ENCODE data around the gene OOSP4A.
A peak's percentile ranks its signal among the peaks of the same experiment; 100 is the strongest.

OOSP4A gene

DNA sequence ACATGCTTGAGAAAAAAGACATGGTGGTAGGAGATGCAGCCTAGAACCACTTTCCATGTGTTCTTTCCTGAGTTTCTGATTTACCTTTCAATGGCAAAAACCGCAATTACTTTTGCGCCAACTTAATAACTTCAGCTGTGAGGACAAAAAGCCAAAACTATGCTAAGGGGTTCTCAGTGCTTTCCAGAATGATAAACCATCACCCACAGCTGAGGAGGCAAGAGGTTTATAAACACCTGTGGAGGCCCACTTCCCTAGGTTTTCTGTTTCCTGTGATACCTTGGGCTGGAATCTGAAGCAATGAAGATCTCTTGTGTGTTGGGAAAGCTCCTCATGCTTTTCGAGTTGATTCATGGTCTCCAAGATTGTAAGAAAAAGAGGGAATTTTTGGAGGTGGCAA is at the start of gene OOSP4A:
Gene OOSP4A, plus strand, starts transcription at position 301 of the 400 bp plus-strand sequence. Its CDS starts 0 bp downstream, at position 301.
- no peak for DNase-seq (ENCODE audit: low read depth)

DNA sequence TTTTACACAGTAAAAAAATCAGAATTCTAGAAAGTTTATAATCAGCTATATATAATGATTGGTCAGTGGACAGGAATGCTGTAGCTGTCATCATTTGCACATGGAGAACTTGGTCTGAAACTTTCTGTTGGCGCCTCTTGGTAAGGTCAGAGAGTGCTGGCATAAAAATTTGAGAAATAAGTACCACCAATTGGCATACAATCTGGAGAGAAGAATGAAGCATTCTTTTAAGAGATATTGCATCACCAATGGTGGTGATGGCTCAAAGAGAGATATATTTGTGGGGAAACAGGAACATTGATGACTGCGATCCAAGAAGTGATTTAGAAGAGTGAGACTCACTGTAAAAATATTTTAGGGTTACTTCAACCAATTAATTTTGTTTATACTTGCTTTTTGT is 45.4 kb upstream of the OOSP4A start:
- DNase-seq (ENCODE audit: low read depth), result peak; percentile 17

DNA sequence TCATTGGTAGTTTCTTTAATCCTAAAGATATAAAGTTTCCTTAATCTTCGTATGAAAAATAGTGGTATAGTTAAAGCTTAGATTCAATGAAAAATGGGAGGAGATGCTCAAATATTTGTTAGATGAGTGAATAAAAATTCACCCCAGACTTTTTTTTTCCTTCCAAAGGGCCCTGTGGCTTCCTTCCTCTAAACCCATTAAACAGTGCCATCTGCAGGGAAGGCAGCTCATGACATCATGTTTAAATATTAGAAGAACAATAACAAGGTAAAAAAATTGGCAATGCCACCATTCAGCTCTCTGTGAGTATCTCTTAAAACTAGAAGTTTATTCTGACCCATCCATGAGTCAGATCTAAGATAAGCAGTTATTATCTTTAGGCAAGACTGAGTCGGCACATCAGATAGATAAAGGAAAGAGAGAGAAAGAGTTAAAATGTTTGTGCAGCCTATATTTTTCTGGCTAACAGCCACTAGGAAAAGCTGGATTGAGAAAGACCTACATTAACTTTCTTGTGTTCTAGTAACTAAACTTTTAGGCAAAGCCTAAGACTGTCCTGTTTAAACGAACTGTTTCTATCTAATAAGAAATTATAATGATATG is 44.7 kb upstream of the OOSP4A start:
- DNase-seq (ENCODE audit: low read depth), result peak; percentile 10

DNA sequence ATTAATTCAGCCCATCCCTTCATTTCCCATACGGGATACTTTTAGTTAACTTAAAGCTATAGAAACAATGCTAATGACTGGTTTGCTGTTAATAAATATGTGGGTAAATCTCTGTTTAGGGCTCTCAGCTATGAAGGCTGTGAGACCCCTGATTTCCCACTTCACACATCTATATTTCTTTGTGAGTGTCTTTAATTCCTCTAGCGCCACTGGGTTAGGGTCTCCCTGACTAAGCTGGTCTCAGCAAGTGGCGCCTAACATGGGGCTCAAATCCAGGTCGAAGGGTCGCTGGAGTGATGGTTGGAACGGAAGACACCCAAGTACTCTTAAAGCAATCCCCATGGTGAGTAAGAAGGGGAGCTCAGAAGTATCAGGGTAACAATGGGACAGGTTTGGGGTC is 40.0 kb upstream of the OOSP4A start:
- no peak for DNase-seq (ENCODE audit: low read depth)

DNA sequence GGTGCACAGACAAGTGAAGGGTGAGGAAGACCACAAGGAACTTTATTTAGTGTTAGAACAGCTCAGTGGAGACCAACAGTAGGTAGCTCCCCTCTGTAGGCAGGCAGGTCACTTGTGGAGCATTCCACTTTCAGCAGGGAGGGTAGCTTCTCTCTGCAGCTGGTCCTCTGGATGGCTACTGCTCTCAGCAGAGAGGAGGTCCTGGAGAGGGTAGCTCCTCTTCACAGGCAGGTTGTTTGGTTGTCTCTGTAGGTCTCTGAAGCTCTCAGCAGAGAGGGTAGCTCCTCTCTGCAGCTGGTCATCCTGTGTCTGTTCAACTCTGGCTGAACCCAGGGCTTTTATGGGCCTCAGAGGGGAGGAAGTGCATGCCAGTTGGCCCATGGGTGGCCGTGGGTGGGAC is 32.1 kb upstream of the OOSP4A start:
- no peak for DNase-seq (ENCODE audit: low read depth)

DNA sequence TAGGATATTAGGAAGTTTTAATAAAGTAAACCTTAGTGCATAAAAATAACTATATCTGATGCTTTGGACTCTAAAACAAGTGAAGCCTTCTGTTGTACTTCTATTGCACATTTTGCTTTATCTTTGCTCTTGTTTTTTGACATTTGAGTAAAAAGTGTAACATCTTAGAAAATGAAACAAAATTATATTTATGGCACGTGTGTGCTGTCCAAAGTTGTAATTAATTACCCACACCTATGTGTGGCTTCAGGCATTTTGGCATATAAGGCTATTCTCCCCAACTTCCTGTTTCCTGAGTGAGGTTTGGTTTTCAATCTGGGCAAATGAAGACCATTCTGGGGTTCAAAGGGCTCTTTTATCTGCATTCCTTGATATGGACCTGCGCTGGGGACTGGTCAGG is 25.7 kb upstream of the OOSP4A start, which contains the start of gene OOSP1:
Gene OOSP1, plus strand, starts transcription at position 301 of the 400 bp plus-strand sequence. Its CDS starts 23 bp downstream, at position 324.
- no peak for DNase-seq (ENCODE audit: low read depth)

DNA sequence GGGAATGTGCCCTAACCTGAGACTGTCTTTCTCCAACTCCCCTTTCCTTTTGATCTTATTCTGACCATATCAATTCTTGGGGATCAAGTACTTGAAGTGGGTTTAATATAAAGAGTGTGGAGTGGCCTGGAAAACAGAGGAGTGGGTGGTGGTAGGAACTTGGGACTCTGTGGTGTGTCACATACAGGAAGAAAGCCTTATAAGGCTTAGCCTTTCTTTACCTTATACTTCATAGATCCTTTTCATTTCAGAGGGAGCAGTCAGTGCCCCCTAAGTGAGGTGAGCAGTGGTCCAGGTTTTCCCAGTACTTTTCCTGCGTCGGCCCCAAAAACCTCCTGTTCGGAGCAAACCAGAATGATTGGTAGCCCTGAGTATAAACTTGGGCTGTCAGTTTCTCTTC is 25.1 kb upstream of the OOSP4A start:
- DNase-seq (ENCODE audit: low read depth), result no peak

DNA sequence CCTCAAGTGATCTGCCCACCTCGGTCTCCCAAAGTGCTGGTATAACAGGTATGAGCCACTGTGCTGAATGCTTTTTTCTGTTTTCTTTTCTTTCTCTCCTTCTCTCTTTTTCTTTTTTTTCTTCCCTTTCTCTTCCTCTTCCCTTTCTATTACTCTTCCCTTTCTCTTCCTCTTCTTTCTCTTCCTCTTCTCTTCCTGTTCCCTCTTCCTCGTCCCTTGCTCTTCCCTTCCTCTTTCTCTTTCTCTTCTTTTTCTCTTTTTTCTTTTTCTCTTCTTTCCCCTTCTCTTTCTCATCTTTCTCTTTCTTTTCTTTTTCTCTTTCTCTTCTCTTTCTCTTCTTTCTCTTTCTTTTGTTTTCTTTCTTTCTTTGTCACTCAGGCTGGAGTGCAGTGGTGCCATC is 24.4 kb upstream of the OOSP4A start:
- no peak for DNase-seq (ENCODE audit: low read depth)

DNA sequence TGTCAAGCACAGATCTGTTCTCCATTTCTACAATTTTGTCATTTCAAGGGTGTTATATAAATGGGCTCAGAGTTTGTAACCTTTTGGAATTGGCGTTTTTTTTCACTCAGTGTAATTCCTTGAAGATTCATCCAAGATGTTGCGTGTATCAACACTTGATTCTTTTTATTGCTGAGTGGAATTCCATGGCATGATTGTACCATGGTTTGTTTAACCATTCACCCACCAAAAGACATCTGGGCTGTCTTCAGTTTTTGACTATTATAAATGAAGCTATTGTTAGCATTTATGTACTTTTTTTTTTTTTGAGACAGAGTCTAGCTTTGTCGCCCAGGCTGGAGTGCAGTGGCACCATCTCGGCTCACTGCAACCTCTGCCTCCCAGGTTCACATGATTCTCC is 22.7 kb upstream of the OOSP4A start:
- DNase-seq (ENCODE audit: low read depth), result no peak

DNA sequence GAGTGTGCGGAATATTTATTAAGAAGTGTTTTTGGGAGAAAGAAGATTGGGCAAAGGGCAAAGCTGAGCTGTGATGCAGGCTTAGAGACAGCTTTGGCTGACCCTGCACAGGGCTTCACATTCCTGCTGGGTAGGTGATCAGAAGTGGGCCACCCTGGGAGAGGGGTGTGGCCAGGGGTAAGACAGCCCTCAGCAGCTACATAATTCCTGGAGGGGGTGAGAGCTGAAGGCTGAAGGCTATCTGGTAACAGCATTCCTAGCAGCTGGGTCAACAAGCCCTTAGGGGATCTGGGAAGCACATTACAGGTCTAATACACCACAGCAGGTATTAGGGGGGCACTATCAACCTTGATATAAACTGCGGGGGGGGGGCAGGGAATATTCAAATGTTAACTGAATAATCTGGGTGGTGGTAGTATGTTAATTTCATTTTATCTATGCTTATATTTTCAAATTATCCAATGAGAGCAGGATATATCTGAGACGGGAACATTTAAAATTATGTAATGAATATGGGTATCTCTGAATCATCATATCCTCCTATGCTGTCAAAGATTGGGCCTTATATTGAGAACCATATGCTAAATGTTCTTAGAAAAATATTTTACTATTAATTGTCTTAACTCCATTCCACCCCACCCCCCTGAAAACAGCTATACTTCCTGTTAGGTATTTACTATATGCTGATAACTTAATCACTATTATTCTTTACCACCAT is 19.7 kb upstream of the OOSP4A start:
- no peak for DNase-seq (ENCODE audit: low read depth)

DNA sequence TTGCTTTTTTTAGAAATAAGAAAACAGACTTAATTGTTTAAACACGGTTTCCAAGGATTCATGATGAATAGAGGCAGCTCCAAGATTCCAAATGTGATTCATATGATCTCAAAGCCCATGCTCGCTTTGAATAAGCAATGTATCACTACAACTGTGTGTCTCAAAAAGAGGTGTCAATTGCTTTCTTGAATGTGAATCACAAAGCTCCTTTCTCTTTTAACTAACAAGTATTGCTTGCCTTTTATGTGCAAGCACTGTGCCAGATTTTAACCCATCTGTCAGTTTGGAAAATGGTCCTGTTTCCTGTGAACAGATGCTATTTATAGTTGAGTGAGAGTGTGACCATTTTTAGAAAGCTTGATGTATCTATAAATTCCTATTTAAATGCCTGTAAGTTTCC is 19.1 kb upstream of the OOSP4A start:
- no peak for DNase-seq (ENCODE audit: low read depth)

DNA sequence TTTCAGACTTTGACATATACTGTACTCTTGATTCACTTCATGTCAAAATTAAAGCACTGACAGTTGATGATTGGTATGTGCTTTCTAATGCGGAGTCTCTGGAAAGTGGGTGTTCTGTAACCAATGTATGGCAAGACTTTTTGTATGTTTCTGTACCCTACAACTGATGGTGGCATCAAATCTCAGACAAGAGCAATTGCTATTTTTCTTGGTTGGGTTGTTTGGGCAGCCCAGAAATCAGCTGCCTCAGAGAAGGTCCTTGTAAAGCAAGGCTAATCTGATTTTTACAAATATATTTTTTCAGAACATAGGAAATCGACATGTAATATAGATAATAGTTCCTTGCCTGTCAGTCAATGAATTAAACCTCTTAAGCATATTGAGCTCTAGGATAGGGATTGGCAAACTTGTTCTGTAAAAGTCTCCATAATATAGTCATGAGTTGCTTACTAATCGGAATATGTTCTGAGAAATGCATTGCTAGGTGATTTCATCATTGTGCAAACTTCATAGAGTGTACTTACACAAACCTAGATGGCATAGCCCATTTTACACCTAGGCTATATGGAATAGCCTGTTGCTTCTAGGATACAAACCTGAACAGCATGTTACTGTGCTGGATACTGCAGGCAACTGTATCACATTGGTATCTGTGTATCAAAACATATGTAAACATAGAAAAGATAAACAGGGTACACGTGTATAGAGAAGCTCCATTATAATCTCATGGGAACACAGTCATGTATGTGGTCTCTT is 10.2 kb upstream of the OOSP4A start:
- no peak for DNase-seq (ENCODE audit: low read depth)

DNA sequence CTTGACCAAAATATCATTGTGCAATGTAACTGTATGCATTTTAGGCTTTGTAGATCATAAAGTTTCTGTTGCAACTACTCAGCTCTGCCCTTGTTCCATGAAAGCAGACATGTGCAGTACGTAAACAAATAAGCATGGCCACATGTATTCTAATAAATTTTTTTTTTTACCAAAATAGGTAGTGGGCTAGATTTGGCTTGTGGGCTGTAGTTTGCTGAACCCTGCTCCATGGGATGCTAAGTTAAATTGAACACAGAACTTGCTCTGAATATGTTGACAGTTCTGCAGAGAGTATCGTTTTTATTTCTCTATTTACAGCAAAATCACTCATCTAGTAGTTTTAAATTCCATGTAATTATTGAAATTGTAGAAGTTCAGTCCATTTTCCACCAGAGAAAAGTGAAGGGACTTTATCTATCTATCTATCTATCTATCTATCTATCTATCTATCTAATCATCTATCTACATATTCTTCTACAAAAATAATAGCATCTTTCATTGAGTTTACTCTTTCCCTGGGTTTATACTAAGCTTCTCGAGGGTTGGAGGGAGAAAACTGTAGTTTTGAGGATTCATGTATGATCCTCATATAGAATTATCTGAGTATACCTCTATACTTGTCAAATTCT is 9.5 kb upstream of the OOSP4A start:
- no peak for DNase-seq (ENCODE audit: low read depth)

DNA sequence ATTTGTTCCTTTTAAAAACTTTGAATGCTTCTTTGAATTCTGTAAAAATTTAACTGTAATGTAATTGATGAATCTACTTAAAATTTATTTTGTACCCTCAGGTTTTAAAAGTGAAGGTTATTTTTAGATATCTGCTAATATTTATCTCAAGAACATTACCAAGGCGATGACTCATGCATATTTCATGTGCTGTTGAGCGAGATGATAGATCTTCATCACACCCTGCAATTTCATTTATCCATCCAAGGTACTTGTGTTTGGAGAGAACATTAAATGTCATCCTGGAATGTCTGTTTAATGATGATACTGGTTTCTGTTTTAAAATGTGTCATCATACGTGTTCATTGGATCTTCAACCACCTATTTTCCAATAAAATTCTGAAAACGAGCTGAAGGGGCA is 6.7 kb upstream of the OOSP4A start:
- DNase-seq (ENCODE audit: low read depth), result no peak

DNA sequence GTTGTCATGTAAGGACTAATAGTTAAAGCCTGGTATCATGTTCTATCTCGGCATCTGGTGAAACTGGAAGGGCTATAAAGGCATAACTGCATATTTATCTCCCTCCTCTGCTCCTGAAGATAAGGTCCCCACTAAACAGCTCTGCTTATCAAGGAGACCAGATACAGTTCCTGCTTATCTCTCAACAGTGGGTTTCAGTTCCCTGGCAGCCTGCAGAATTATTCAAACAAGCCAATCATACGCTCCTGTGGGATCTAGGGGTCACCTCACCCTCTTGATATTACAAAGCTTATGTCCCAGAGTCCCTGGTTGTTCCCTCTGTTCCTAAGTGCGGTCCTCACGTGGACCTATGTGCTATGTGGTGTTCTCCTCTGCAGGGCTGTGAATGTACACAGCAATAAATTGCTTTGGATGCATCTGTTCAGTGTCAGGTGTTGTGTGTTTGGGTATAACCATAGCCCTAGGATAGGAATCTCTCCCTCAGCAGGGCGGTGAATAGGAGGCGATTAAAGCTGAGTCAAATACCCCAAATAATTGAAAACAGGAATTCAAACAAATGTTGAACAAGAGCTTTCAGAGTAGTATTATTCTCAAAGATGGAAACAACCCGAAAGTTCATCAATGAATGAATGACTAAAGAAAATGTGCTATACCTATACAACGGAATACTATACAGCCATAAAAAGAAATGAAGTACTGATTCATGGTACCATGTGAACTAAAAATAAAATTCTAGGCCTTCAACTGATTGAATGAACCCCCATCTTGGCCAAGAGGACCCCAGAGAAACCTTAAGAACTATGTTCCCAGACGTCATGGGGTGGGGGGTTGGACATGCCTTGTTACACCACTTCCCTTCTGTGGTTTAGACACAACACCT is 3.1 kb upstream of the OOSP4A start:
- DNase-seq (ENCODE audit: low read depth), result no peak

DNA sequence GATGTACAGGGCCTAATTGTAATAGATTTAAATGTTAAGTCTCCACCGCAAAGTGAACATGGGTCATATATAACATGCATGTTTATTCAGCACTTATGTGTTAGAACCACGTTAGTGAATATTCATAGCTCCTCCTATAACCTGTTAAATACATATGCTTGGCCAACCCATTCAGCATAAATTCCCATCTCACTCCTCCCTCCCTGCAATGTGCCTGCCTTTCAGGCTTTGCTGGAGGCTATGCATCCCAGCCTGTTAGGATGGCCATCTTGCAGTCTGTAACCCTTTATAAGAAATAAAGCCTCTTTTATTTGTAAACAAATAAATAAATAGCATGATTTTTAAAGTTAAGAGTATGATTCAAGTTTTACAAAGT is 1.7 kb upstream of the OOSP4A start:
- no peak for DNase-seq (ENCODE audit: low read depth)

DNA sequence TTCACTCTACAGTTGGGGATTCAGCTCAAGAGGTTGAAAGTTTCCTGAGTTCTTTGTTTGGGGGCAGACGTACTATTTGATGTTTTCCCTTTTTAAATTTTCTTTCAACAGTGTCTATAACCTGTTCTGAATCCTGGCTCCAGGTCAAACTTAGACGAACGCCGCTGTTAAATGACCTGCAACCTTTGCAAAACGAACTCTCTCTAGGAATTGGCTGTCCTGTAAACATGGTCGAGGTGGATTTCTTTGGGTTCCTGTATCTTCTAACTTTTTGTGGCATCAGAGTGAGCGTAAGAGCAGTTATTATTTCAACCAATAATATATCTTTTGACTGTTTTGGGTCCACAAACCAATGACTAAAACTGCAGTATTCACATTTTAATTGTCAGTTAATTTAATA is 1.6 kb downstream of the OOSP4A start:
- DNase-seq (ENCODE audit: low read depth), result no peak

DNA sequence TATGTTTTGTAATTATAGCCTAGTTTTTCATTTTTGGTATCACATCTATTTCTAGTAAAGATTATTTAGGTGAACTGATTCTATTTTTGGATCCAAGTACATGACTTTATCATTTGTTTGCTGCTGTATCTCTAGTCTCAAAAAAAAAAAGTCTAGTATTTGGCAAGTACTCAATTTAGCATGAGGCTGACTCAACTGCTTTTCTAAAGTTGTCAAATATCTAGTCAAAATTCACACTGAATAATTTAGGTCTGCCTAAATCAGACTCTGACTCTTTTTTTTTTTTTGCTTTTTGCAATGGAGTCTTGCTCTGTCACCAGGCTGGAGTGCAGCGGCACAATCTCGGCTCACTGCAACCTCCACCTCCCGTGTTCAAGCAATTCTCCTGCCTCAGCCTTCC is 2.4 kb downstream of the OOSP4A start:
- DNase-seq (ENCODE audit: low read depth), result no peak

DNA sequence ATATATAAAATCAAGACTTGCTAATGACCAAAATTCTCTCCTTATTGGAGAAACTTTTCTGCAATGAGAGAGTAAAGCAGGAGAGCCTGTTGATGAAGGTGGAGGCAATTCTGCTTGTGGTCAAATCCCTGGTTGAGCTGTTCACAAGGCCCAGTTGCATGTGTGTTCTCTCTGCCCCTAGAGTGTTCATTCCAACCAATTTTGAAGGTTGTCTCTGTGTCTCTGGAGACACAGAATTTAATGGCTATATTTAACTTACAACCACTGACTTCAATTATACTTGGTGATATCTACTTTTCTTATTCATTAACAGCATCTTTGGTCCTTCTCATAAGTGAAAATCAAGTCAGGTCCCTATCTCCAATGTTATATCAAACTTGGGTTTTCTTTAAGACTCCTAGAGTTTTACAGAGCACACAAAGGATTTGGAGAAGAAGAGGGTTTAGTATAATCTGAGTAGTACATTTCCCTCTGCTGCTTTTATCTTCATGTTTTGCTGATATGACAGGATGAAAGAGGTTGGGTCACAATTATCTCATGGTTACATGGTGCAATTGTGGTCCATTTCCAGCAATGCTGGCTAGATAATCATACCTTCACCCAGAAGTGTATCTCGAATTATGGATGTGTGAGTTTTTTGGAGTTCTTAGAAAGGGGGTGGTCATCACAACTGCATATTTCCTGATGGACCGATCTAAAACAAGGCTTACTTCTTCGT is 4.0 kb downstream of the OOSP4A start:
- no peak for DNase-seq (ENCODE audit: low read depth)

DNA sequence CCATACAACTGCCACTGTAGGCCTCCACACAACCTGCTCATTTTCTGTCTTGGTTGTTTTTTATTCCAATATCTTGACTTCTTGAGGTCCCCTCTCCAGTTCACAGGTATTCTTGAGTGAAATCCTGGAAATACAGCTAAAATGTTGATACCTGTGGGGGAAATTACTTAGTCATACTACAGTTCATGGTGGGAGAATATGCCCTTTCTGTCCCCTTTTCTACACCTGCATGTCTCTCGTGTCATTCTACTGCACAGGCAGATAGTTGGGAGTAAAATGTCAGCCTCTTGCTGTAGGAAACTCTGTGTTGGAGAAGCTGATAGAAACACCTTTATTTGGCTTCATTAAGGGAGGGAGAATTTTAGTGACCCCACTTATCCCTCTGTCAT is 4.6 kb downstream of the OOSP4A start:
- no peak for DNase-seq (ENCODE audit: low read depth)

DNA sequence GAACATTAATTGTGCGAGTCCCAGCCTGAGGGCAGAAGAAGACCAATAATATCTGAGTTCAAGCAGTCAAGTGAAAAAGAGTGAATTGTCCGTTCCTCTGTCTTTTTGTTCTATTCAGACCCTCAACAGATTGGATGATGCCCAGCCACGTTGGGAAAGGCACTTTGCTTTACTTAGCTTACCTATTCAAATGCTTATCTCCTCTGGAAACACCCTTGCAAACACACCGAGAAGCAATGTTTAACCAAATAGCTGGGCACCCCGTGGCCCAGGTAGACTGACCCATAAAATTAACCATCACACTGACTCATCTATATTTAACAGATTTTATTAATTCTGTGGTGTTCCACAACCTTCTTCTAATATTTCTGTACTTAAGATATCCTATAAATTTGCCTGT is 9.3 kb downstream of the OOSP4A start:
- DNase-seq (ENCODE audit: low read depth), result no peak
